Loucy (cell line): ENCODE results near the gene C9orf78.

ENCODE experiments used
- CTCF ChIP-seq: fragments of 200-600 bp; sonication (generic); conservative IDR thresholded peaks from 2 replicates; pipeline ENCODE4 v1.5.1; 2014; ENCODE audit warnings: mild to moderate bottlenecking, antibody characterized with exemption, low read length
- EZH2phosphoT487 ChIP-seq: fragments of 200-600 bp; IDR thresholded peaks from 2 replicates; pipeline ENCODE4 v1.6.1; 2018; ENCODE audit warnings: antibody characterized with exemption, mild to moderate bottlenecking, moderate library complexity, borderline replicate concordance

GRCh38 chr9:129835128-129835859, at the start of gene C9orf78, which contains the start of gene USP20:
- TF ChIP-seq CTCF (no peak), EZH2phosphoT487 (no peak)
